Stomach (tissue), 4 donors: ENCODE results near the gene KRT80.

Source experiments
- CTCF ChIP-seq, 7 experiments: fragments of 450-650 bp in 4 of 7; fragments of 200-600 bp in 3 of 7; sonication (generic) in 3 of 7; IDR thresholded peaks; one replicate each; pipeline ENCODE4 v1.5.1; 2016 to 2019; ENCODE audit warnings: antibody characterized with exemption in 7 of 7, control low read depth in 2 of 7, mild to moderate bottlenecking in 1 of 7
- POLR2A ChIP-seq, 4 donors: fragments of 450-650 bp; IDR thresholded peaks; one replicate each; pipeline ENCODE4 v1.6.1; 2016; ENCODE audit warnings: antibody characterized with exemption in 4 of 4, control low read depth in 2 of 4, mild to moderate bottlenecking in 1 of 4, moderate library complexity in 1 of 4
- POLR2AphosphoS5 ChIP-seq, 3 donors: sonication (generic); formaldehyde crosslinking; IDR thresholded peaks; one replicate each; pipeline ENCODE4 v1.6.1; 2016; ENCODE audit warnings: antibody characterized with exemption in 3 of 3

GRCh38 chr12:52170827-52171226, 21.0 kb downstream of the KRT80 start:
- TF ChIP-seq CTCF (IDR thresholded peaks at IDR 0.05) (no peak), POLR2AphosphoS5 (IDR thresholded peaks at IDR 0.05) (no peak), POLR2A (IDR thresholded peaks at IDR 0.05) (no peak)
